T-helper 2 cell treated with Interferon-gamma antibody and Interleukin-4, amounts not matched to agents 5 μg/mL and 100 μg/mL, for 36 hours (primary cell): ENCODE measurements around the gene DCLK2.

Experiments
- DNase-seq: peaks from one replicate; pipeline ENCODE4 v3.0.0; 2021; ENCODE audit warnings: low spot score
- H3K27ac Mint-ChIP-seq: one replicate; pipeline ENCODE4 v1.8.0; 2021; ENCODE audit warnings: mild to moderate bottlenecking, mixed read lengths
- H3K27me3 Mint-ChIP-seq: one replicate; pipeline ENCODE4 v1.8.0; 2021; ENCODE audit warnings: low read depth, mixed read lengths
- H3K36me3 Mint-ChIP-seq: one replicate; pipeline ENCODE4 v1.8.0; 2021; ENCODE audit warnings: low read depth, mixed read lengths
- H3K4me1 Mint-ChIP-seq: one replicate; pipeline ENCODE4 v1.8.0; 2021; ENCODE audit warnings: low read depth, mixed read lengths
- H3K4me3 Mint-ChIP-seq: one replicate; pipeline ENCODE4 v1.8.0; 2022; ENCODE audit warnings: mild to moderate bottlenecking, moderate library complexity, mixed read lengths
- H3K9me3 Mint-ChIP-seq: one replicate; pipeline ENCODE4 v1.8.0; 2021; ENCODE audit warnings: mixed read lengths

The DCLK2 gene

GRCh38 chr4:150297861-150298474 lies 219.7 kb downstream of the DCLK2 start:
- H3K27ac Mint-ChIP-seq, result no peak overlapping the region
- no peaks in the 10 kb centered on the region for H3K27me3 Mint-ChIP-seq

DNA sequence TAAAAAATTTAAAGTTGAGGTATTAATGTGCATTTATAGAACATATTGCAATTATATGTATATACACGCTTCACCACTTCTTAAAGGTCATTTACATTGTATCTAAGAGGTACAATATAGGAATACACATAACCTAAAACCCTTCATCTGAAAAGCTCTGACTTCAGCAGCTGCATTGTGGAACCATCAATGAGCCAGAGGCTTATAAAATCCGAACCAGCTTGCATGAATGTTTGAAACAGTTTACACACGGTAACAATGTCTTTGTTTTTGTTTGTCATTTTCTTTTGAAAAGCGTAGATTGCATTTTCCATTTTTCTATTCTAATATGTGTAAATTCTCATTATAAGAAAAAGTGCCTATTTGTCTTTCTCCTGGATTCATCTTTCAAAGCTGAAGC lies 221.6 kb downstream of the DCLK2 start:
- H3K4me1 Mint-ChIP-seq, result peaks cover 3% of the 10 kb centered on the region
- H3K4me3 Mint-ChIP-seq, result no peak overlapping the region
- no peaks in the 10 kb centered on the region for H3K27me3 Mint-ChIP-seq
- no peak for DNase-seq
- H3K27ac Mint-ChIP-seq, result no peak overlapping the region
- no peaks in the 10 kb centered on the region for H3K9me3 Mint-ChIP-seq
- H3K36me3 Mint-ChIP-seq, result peaks cover 4% of the 10 kb centered on the region

More at GRCh38 chr4:150297861-150298474, 219.7 kb downstream of the DCLK2 start:
- Mint-ChIP-seq H3K4me3 (no peak overlapping the region), H3K4me1 (peaks cover 3% of the 10 kb centered on the region), H3K9me3 (no peaks in the 10 kb centered on the region), H3K36me3 (peaks cover 4% of the 10 kb centered on the region)
- DNase-seq, result no peak

DNA sequence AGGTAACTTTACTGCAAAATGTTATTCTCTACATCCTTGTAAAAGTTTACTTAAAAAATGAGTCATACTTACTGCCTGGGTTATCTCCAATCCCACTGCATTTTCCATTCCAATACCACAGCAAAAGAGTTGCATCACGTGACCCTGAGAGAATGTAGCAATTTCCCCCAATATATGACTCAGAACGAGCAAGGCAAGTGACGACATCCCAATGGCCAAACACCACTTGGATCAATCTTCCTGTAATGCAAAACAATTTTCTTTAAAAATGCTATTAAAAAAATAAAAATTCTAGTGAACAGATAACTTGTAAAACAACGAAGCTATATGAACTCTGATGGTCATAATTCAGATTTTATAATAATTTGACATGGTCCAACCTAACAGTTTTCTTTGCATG lies 224.3 kb downstream of the DCLK2 start:
- no peak overlapping the region for H3K27ac Mint-ChIP-seq
- peak; percentile 64 for DNase-seq
- no peaks in the 10 kb centered on the region for H3K9me3 Mint-ChIP-seq
- no peak overlapping the region for H3K4me3 Mint-ChIP-seq
- H3K27me3 Mint-ChIP-seq, result no peaks in the 10 kb centered on the region
- H3K36me3 Mint-ChIP-seq, result peaks cover 4% of the 10 kb centered on the region
- peaks cover 3% of the 10 kb centered on the region for H3K4me1 Mint-ChIP-seq

GRCh38 chr4:150305995-150306394 lies 227.8 kb downstream of the DCLK2 start:
- no peaks in the 10 kb centered on the region for H3K27me3 Mint-ChIP-seq
- no peak for DNase-seq
- peaks cover 7% of the 10 kb centered on the region for H3K4me1 Mint-ChIP-seq
- peaks cover 4% of the 10 kb centered on the region for H3K36me3 Mint-ChIP-seq
- H3K4me3 Mint-ChIP-seq, result no peak overlapping the region
- H3K27ac Mint-ChIP-seq, result no peak overlapping the region
- no peaks in the 10 kb centered on the region for H3K9me3 Mint-ChIP-seq

DNA sequence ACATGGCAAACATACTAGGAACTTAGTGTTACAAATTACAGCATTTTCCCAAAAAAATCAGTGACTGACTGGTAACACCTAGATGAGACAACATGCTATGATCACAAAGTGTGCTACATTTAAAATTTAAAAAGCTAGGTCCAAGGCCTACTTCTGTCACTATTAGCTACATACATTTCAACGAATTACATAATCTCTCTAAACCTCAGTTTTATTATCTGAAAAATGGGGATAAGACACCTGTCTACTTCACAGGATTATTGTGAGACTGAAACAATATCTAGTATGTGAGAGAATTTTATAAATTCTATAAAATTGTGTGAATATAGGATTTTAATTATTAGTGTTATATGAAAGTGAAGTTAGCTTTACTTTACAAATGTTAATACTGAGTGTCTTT lies 228.5 kb downstream of the DCLK2 start:
- Mint-ChIP-seq H3K9me3 (no peaks in the 10 kb centered on the region), H3K36me3 (peaks cover 2% of the 10 kb centered on the region), H3K27ac (no peak overlapping the region), H3K4me3 (no peak overlapping the region), H3K4me1 (peaks cover 5% of the 10 kb centered on the region), H3K27me3 (no peaks in the 10 kb centered on the region)
- DNase-seq, result no peak
